Measurements from ENCODE around the gene SH3PXD2B. TPM values are rescaled to one million over a fixed set of nuclear protein-coding genes. Genes with fewer than 3 reads are reported as not detected.

Gene SH3PXD2B
- total RNA-seq, 1 donor from 2014 or later = 81.1 TPM

DNA sequence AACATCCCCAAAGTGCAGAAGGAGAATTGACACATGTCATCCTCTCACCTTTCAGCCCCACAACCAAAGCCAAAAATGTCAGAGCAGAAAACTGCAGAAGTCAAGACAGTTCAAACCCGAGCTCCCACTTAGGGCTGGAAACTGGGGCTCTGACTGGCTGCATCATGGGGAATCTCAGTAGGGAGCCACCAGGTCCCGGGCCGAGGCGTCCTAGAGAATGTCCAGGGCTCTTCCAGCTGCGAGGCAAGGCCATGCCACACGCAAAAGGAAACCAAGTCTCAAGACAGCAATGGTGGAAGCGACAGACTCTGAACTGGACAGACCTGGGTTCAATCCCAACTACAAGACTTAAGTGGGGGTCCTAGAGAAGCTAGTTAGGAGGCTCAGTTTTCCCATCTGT is 13.8 kb downstream of the SH3PXD2B start:
- Mint-ChIP-seq H3K4me3 (ENCODE audit: unreplicated experiment) (no peak overlapping the region), H3K4me1 (ENCODE audit: low read depth) (peaks cover 47% of the 10 kb centered on the region), H3K27me3 (ENCODE audit: low read depth) (no peaks in the 10 kb centered on the region), H3K9me3 (ENCODE audit: low read depth) (no peaks in the 10 kb centered on the region), H3K36me3 (ENCODE audit: low read depth) (peaks cover 5% of the 10 kb centered on the region), H3K27ac (ENCODE audit: unreplicated experiment) (no peak overlapping the region)
- DNase-seq (ENCODE audit: low spot score) = no peak
- no peak for TF ChIP-seq CTCF (IDR thresholded peaks at IDR 0.05)

- Mint-ChIP-seq H3K36me3 (ENCODE audit: low read depth) (peaks cover 5% of the 10 kb centered on the region), H3K4me3 (ENCODE audit: unreplicated experiment) (no peak overlapping the region), H3K27me3 (ENCODE audit: low read depth) (no peaks in the 10 kb centered on the region), H3K27ac (ENCODE audit: unreplicated experiment) (no peak overlapping the region), H3K9me3 (ENCODE audit: low read depth) (no peaks in the 10 kb centered on the region), H3K4me1 (ENCODE audit: low read depth) (peaks cover 42% of the 10 kb centered on the region)
- TF ChIP-seq CTCF (IDR thresholded peaks at IDR 0.05) = no peak
- no peak for DNase-seq (ENCODE audit: low spot score)
Measured at GRCh38 chr5:172439785-172440477, 14.4 kb downstream of the SH3PXD2B start.

- Mint-ChIP-seq H3K36me3 (ENCODE audit: low read depth) (peaks cover 5% of the 10 kb centered on the region), H3K4me1 (ENCODE audit: low read depth) (peaks cover 25% of the 10 kb centered on the region), H3K4me3 (ENCODE audit: unreplicated experiment) (no peak overlapping the region), H3K27ac (ENCODE audit: unreplicated experiment) (peak overlapping the region; percentile 81), H3K9me3 (ENCODE audit: low read depth) (no peaks in the 10 kb centered on the region), H3K27me3 (ENCODE audit: low read depth) (no peaks in the 10 kb centered on the region)
- DNase-seq (ENCODE audit: low spot score) = no peak
- TF ChIP-seq CTCF (IDR thresholded peaks at IDR 0.05) = no peak
Measured at GRCh38 chr5:172438319-172438668, 16.0 kb downstream of the SH3PXD2B start.

GRCh38 chr5:172437445-172438318 is 16.6 kb downstream of the SH3PXD2B start:
- Mint-ChIP-seq H3K27me3 (ENCODE audit: low read depth) (no peaks in the 10 kb centered on the region), H3K9me3 (ENCODE audit: low read depth) (no peaks in the 10 kb centered on the region), H3K36me3 (ENCODE audit: low read depth) (peaks cover 6% of the 10 kb centered on the region), H3K4me1 (ENCODE audit: low read depth) (peaks cover 19% of the 10 kb centered on the region), H3K27ac (ENCODE audit: unreplicated experiment) (peak overlapping the region; percentile 81), H3K4me3 (ENCODE audit: unreplicated experiment) (no peak overlapping the region)
- no peak for TF ChIP-seq CTCF (IDR thresholded peaks at IDR 0.05)
- DNase-seq (ENCODE audit: low spot score) = no peak

- no peak overlapping the region for H3K4me3 Mint-ChIP-seq (ENCODE audit: unreplicated experiment)
- no peak for TF ChIP-seq CTCF (IDR thresholded peaks at IDR 0.05)
- H3K27me3 Mint-ChIP-seq (ENCODE audit: low read depth) = no peaks in the 10 kb centered on the region
- H3K36me3 Mint-ChIP-seq (ENCODE audit: low read depth) = peaks cover 8% of the 10 kb centered on the region
- H3K27ac Mint-ChIP-seq (ENCODE audit: unreplicated experiment) = peak overlapping the region; percentile 81
- no peak for DNase-seq (ENCODE audit: low spot score)
- no peaks in the 10 kb centered on the region for H3K9me3 Mint-ChIP-seq (ENCODE audit: low read depth)
- H3K4me1 Mint-ChIP-seq (ENCODE audit: low read depth) = peaks cover 17% of the 10 kb centered on the region
Measured at GRCh38 chr5:172436879-172437369, 17.4 kb downstream of the SH3PXD2B start.
